ENCODE results near the gene TRIM38.
"Not testable (repeated sequence)": the region's sequence is repeated elsewhere in the genome, so short reads cannot be mapped to it uniquely, and the experiment has no call there.

TRIM38 gene

GRCh38 chr6:25945738-25946137 is 16.9 kb upstream of the TRIM38 start:
- H3K36me3 ChIP-seq (ENCODE audit: control insufficient read depth in 2 of 2, insufficient read depth in 1 of 2, low read length in 2 of 2); CTCF ChIA-PET; POLR2A ChIA-PET; H3K4me3 ChIP-seq (ENCODE audit: low read depth, low read length); H3K27ac ChIP-seq (ENCODE audit: extremely low read depth, low read depth, low read length); H3K9me3 ChIP-seq (ENCODE audit: control insufficient read depth, insufficient read depth, low read depth, low read length); H3K4me1 ChIP-seq (ENCODE audit: control insufficient read depth, insufficient read depth, low read length): not testable (repeated sequence)
- peak; percentile 58 for TF ChIP-seq SETDB1 (IDR thresholded peaks at IDR 0.05; ENCODE audit: insufficient read length, low read length)

GRCh38 chr6:25946631-25947030 is 16.0 kb upstream of the TRIM38 start:
- ChIA-PET POLR2A (no interaction called here), CTCF (interaction anchor here (0.7 kb wide), 2 partner anchors 218 to 1051 kb away, joined by 3 read pairs; no protein-coding TSS in a partner anchor)
- Histone ChIP-seq H3K9me3 (ENCODE audit: control insufficient read depth, insufficient read depth, low read depth, low read length) (no peaks in the 10 kb centered on the region), H3K4me1 (ENCODE audit: control insufficient read depth, insufficient read depth, low read length) (no peaks in the 10 kb centered on the region), H3K4me3 (ENCODE audit: low read depth, low read length) (no peak overlapping the region), H3K27ac (ENCODE audit: extremely low read depth, low read depth, low read length) (no peak overlapping the region), H3K36me3 (ENCODE audit: control insufficient read depth in 2 of 2, insufficient read depth in 1 of 2, low read length in 2 of 2) (no peaks in the 10 kb centered on the region)
- TF ChIP-seq ZNF76 (tag by site-specific recombination; IDR thresholded peaks at IDR 0.05; ENCODE audit: borderline replicate concordance, low read depth) (no peak), ZNF548 (tag by site-specific recombination; IDR thresholded peaks at IDR 0.05) (no peak), PBX3 (CRISPR knock-in tag; IDR thresholded peaks at IDR 0.05) (no peak), KLF8 (tag by site-specific recombination; IDR thresholded peaks at IDR 0.05) (no peak), PRDM2 (tag by site-specific recombination; IDR thresholded peaks at IDR 0.05; ENCODE audit: borderline replicate concordance) (no peak), ZNF140 (tag by site-specific recombination; IDR thresholded peaks at IDR 0.05) (no peak), ZNF621 (tag by site-specific recombination; IDR thresholded peaks at IDR 0.05) (no peak), ZNF426 (tag by site-specific recombination; IDR thresholded peaks at IDR 0.05) (no peak), ZNF26 (tag by site-specific recombination; IDR thresholded peaks at IDR 0.05) (no peak), ZNF416 (tag by site-specific recombination; IDR thresholded peaks at IDR 0.05) (no peak), ZNF501 (tag by site-specific recombination; IDR thresholded peaks at IDR 0.05) (no peak), PRDM10 (tag by site-specific recombination; IDR thresholded peaks at IDR 0.05) (no peak)
